ENCODE data around the gene MAPT.

The MAPT gene

DNA sequence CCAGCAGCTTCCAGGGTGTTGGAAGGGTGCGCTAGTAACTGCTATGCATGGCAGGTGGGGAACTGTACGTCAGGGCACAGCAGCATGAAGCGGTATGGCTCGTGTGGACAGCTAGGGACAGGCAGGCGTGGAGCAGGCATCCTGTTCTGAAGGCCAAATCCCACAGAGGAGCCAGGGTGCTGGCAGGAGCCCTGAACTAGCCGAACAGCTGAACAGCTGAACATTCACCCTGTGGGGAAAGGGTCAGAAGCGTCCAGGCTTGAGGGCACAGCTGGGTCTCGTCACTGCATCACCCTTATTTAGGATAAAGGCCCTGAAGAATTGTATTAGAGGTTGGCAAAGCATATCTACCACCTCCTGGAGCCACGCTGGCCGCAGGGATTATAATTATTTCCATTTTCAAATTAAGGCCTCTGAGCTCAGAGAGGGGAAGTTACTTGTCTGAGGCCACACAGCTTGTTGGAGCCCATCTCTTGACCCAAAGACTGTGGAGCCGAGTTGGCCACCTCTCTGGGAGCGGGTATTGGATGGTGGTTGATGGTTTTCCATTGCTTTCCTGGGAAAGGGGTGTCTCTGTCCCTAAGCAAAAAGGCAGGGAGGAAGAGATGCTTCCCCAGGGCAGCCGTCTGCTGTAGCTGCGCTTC, 101.4 kb downstream of the MAPT start:
- no peak overlapping the region for H3K4me2 ChIP-seq (ENCODE audit: low read length)
- H3F3A ChIP-seq (ENCODE audit: control insufficient read depth, insufficient read depth): no peaks in the 10 kb centered on the region
- no peaks in the 10 kb centered on the region for H3K9me3 ChIP-seq (ENCODE audit: control insufficient read depth, insufficient read depth, low read length)
- H3K4me3 ChIP-seq (ENCODE audit: low read length): no peak overlapping the region
- peaks cover 3% of the 10 kb centered on the region; the same call in 1 of the 2 replicates for H3K27me3 ChIP-seq (ENCODE audit: control insufficient read depth, low read length)
- TF ChIP-seq, protein P1, sequence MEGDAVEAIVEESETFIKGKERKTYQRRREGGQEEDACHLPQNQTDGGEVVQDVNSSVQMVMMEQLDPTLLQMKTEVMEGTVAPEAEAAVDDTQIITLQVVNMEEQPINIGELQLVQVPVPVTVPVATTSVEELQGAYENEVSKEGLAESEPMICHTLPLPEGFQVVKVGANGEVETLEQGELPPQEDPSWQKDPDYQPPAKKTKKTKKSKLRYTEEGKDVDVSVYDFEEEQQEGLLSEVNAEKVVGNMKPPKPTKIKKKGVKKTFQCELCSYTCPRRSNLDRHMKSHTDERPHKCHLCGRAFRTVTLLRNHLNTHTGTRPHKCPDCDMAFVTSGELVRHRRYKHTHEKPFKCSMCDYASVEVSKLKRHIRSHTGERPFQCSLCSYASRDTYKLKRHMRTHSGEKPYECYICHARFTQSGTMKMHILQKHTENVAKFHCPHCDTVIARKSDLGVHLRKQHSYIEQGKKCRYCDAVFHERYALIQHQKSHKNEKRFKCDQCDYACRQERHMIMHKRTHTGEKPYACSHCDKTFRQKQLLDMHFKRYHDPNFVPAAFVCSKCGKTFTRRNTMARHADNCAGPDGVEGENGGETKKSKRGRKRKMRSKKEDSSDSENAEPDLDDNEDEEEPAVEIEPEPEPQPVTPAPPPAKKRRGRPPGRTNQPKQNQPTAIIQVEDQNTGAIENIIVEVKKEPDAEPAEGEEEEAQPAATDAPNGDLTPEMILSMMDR (IDR thresholded peaks at IDR 0.05; ENCODE audit: low read depth, low read length, poor library complexity, severe bottlenecking): no peak
- no peak for TF ChIP-seq EZH2phosphoT487 (IDR thresholded peaks at IDR 0.05; ENCODE audit: borderline replicate concordance, low read length)
- H3K4me1 ChIP-seq (ENCODE audit: control insufficient read depth, low read length): no peaks in the 10 kb centered on the region
- no peak overlapping the region for H3K27ac ChIP-seq (ENCODE audit: low read depth, low read length)
- no peaks in the 10 kb centered on the region for H3K79me2 ChIP-seq (ENCODE audit: control insufficient read depth, low read length)
- H3K9me2 ChIP-seq (replicated peaks; ENCODE audit: control insufficient read depth, low read length): no peaks in the 10 kb centered on the region
- H4K20me1 ChIP-seq (ENCODE audit: control insufficient read depth, insufficient read depth, low read depth, low read length): no peaks in the 10 kb centered on the region
- H3K36me3 ChIP-seq (ENCODE audit: control insufficient read depth, low read length): no peaks in the 10 kb centered on the region

DNA sequence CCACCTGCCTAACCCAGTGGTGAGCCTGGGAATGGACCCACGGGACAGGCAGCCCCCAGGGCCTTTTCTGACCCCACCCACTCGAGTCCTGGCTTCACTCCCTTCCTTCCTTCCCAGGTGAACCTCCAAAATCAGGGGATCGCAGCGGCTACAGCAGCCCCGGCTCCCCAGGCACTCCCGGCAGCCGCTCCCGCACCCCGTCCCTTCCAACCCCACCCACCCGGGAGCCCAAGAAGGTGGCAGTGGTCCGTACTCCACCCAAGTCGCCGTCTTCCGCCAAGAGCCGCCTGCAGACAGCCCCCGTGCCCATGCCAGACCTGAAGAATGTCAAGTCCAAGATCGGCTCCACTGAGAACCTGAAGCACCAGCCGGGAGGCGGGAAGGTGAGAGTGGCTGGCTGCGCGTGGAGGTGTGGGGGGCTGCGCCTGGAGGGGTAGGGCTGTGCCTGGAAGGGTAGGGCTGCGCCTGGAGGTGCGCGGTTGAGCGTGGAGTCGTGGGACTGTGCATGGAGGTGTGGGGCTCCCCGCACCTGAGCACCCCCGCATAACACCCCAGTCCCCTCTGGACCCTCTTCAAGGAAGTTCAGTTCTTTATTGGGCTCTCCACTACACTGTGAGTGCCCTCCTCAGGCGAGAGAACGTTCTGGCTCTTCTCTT, 102.1 kb downstream of the MAPT start:
- Histone ChIP-seq H3K27ac (ENCODE audit: low read depth, low read length) (no peak overlapping the region), H3K27me3 (ENCODE audit: control insufficient read depth, low read length) (peaks cover 3% of the 10 kb centered on the region; the same call in 1 of the 2 replicates)
- TF ChIP-seq, protein P1 (IDR thresholded peaks at IDR 0.05; ENCODE audit: low read depth, low read length, poor library complexity, severe bottlenecking): no peak
- no peak for TF ChIP-seq EZH2phosphoT487 (IDR thresholded peaks at IDR 0.05; ENCODE audit: borderline replicate concordance, low read length)

DNA sequence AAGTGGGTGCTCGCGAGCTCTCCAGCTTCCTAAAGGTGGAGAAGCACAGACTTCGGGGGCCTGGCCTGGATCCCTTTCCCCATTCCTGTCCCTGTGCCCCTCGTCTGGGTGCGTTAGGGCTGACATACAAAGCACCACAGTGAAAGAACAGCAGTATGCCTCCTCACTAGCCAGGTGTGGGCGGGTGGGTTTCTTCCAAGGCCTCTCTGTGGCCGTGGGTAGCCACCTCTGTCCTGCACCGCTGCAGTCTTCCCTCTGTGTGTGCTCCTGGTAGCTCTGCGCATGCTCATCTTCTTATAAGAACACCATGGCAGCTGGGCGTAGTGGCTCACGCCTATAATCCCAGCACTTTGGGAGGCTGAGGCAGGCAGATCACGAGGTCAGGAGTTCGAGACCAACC, 102.8 kb downstream of the MAPT start:
- H3K79me2 ChIP-seq (ENCODE audit: control insufficient read depth, low read length): no peaks in the 10 kb centered on the region
- no peaks in the 10 kb centered on the region; the same call in 1 of the 2 replicates for H4K20me1 ChIP-seq (ENCODE audit: control insufficient read depth, insufficient read depth, low read depth, low read length)
- no peak overlapping the region for H3K27ac ChIP-seq (ENCODE audit: low read depth, low read length)
- no peaks in the 10 kb centered on the region for H3K36me3 ChIP-seq (ENCODE audit: control insufficient read depth, low read length)
- H3K4me2 ChIP-seq (ENCODE audit: low read length): no peak overlapping the region
- H3K27me3 ChIP-seq (ENCODE audit: control insufficient read depth, low read length): peaks cover 3% of the 10 kb centered on the region; the same call in 1 of the 2 replicates
- H3F3A ChIP-seq (ENCODE audit: control insufficient read depth, insufficient read depth): no peaks in the 10 kb centered on the region
- TF ChIP-seq, protein P1 (IDR thresholded peaks at IDR 0.05; ENCODE audit: low read depth, low read length, poor library complexity, severe bottlenecking): no peak
- TF ChIP-seq EZH2phosphoT487 (IDR thresholded peaks at IDR 0.05; ENCODE audit: borderline replicate concordance, low read length): no peak
- H3K9me2 ChIP-seq (replicated peaks; ENCODE audit: control insufficient read depth, low read length): no peaks in the 10 kb centered on the region
- H3K9me3 ChIP-seq (ENCODE audit: control insufficient read depth, insufficient read depth, low read length): no peaks in the 10 kb centered on the region
- no peak overlapping the region for H3K4me3 ChIP-seq (ENCODE audit: low read length)
- no peaks in the 10 kb centered on the region for H3K4me1 ChIP-seq (ENCODE audit: control insufficient read depth, low read length)

More for the DNA sequence above, 102.1 kb downstream of the MAPT start:
- no peaks in the 10 kb centered on the region for H4K20me1 ChIP-seq (ENCODE audit: control insufficient read depth, insufficient read depth, low read depth, low read length)
- H3K4me1 ChIP-seq (ENCODE audit: control insufficient read depth, low read length): no peaks in the 10 kb centered on the region
- no peaks in the 10 kb centered on the region for H3K9me3 ChIP-seq (ENCODE audit: control insufficient read depth, insufficient read depth, low read length)
- no peaks in the 10 kb centered on the region for H3F3A ChIP-seq (ENCODE audit: control insufficient read depth, insufficient read depth)
- H3K4me3 ChIP-seq (ENCODE audit: low read length): no peak overlapping the region
- no peaks in the 10 kb centered on the region for H3K9me2 ChIP-seq (replicated peaks; ENCODE audit: control insufficient read depth, low read length)
- no peak overlapping the region for H3K4me2 ChIP-seq (ENCODE audit: low read length)
- H3K79me2 ChIP-seq (ENCODE audit: control insufficient read depth, low read length): no peaks in the 10 kb centered on the region
- H3K36me3 ChIP-seq (ENCODE audit: control insufficient read depth, low read length): no peaks in the 10 kb centered on the region
